ENCODE results near the gene KYAT1.

DNA sequence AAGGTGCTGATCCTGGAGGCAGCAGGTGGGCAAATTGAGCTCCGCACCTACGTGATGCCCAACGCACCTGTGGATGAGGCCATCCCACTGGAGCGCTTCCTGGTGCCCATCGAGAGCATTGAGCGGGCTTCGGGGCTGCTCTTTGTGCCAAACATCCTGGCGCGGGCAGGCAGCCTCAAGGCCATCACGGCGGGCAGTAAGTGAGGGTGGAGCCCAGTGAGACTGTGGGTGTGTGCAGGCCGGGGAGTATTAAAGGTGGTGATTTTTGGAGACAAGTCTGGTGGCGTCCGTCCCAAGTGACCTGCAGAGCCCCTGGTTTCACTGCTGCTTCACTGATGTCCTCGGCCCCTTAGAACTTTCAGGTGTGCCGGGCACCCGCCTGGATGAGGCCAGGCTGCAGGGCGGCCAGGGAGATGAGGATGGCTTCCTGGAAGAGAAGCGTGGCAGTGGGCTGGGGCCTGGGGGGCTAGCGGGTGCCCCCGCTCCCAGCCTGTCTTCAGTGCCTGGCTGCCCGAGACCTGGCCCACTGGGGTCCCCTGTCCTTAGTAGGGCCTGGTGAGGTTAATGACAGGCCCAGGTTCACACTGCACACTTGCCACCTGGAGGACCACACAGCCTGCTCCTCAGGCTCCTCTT, 59.2 kb downstream of the KYAT1 start:
- TF ChIP-seq, protein P1, sequence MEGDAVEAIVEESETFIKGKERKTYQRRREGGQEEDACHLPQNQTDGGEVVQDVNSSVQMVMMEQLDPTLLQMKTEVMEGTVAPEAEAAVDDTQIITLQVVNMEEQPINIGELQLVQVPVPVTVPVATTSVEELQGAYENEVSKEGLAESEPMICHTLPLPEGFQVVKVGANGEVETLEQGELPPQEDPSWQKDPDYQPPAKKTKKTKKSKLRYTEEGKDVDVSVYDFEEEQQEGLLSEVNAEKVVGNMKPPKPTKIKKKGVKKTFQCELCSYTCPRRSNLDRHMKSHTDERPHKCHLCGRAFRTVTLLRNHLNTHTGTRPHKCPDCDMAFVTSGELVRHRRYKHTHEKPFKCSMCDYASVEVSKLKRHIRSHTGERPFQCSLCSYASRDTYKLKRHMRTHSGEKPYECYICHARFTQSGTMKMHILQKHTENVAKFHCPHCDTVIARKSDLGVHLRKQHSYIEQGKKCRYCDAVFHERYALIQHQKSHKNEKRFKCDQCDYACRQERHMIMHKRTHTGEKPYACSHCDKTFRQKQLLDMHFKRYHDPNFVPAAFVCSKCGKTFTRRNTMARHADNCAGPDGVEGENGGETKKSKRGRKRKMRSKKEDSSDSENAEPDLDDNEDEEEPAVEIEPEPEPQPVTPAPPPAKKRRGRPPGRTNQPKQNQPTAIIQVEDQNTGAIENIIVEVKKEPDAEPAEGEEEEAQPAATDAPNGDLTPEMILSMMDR (IDR thresholded peaks at IDR 0.05 in 8 of 11, conservative IDR thresholded peaks at IDR 0.05 in 3 of 11) = no peak
- no peak for TF ChIP-seq POLR2A (IDR thresholded peaks at IDR 0.05)

Data from spleen (tissue), 7 donors.